Stomach smooth muscle (tissue), 2 donors: ENCODE data around the gene CCNK.

ENCODE experiments used
- H3K27ac ChIP-seq: one replicate; pipeline ENCODE4 v1.7.0; 2013; ENCODE audit warnings: mild to moderate bottlenecking, low read length, inconsistent platforms
- H3K27me3 ChIP-seq, 2 donors: one replicate each; pipeline ENCODE4 v1.7.0; 2013; ENCODE audit warnings: low read length in 2 of 2; ENCODE audit not compliant: insufficient read depth in 2 of 2, control insufficient read depth in 1 of 2
- H3K36me3 ChIP-seq, 2 donors: one replicate each; pipeline ENCODE4 v1.7.0; 2013; ENCODE audit warnings: low read length in 2 of 2; ENCODE audit not compliant: control insufficient read depth in 2 of 2, insufficient read depth in 2 of 2
- H3K4me1 ChIP-seq: one replicate; pipeline ENCODE4 v1.7.0; 2013; ENCODE audit warnings: low read length; ENCODE audit not compliant: control insufficient read depth, insufficient read depth
- H3K4me3 ChIP-seq, 2 donors: one replicate each; pipeline ENCODE4 v1.7.0; 2013; ENCODE audit warnings: low read length in 2 of 2
- H3K9ac ChIP-seq, 2 donors: one replicate each; pipeline ENCODE4 v1.7.0; 2013; ENCODE audit warnings: low read length in 2 of 2, mild to moderate bottlenecking in 1 of 2
- H3K9me3 ChIP-seq, 2 donors: one replicate each; pipeline ENCODE4 v1.7.0; 2013; ENCODE audit warnings: low read length in 2 of 2; ENCODE audit not compliant: control insufficient read depth in 2 of 2
- donor health status: healthy.
- donor health status: Pancreatic carcinoma.

CCNK gene

GRCh38 chr14:99514552-99515300 lies 33.5 kb downstream of the CCNK start:
- Histone ChIP-seq H3K36me3 (peaks cover 16 to 17% of the 10 kb centered on the region in 2 donors), H3K4me3 (no peak overlapping the region)

GRCh38 chr14:99515301-99516155 lies 34.3 kb downstream of the CCNK start:
- Histone ChIP-seq H3K36me3 (peaks cover 16 to 17% of the 10 kb centered on the region in 2 donors), H3K9ac (no peak overlapping the region), H3K27me3 (no peaks in the 10 kb centered on the region), H3K27ac (no peak overlapping the region), H3K4me3 (no peak overlapping the region), H3K4me1 (peaks cover 35% of the 10 kb centered on the region), H3K9me3 (no peaks in the 10 kb centered on the region)

More at GRCh38 chr14:99514552-99515300, 33.5 kb downstream of the CCNK start:
- Histone ChIP-seq H3K27ac (no peak overlapping the region), H3K9me3 (no peaks in the 10 kb centered on the region), H3K9ac (no peak overlapping the region), H3K4me1 (peaks cover 35% of the 10 kb centered on the region), H3K27me3 (no peaks in the 10 kb centered on the region)

GRCh38 chr14:99516156-99516870 lies 35.1 kb downstream of the CCNK start:
- no peak overlapping the region for H3K4me3 ChIP-seq
- H3K27me3 ChIP-seq: no peaks in the 10 kb centered on the region
- no peaks in the 10 kb centered on the region for H3K9me3 ChIP-seq
- no peak overlapping the region for H3K27ac ChIP-seq
- H3K9ac ChIP-seq: no peak overlapping the region
- peaks cover 36% of the 10 kb centered on the region for H3K4me1 ChIP-seq
- peaks cover 16 to 17% of the 10 kb centered on the region in 2 donors for H3K36me3 ChIP-seq

GRCh38 chr14:99516871-99517642 lies 35.8 kb downstream of the CCNK start:
- Histone ChIP-seq H3K27ac (no peak overlapping the region), H3K4me1 (peaks cover 34% of the 10 kb centered on the region), H3K9ac (no peak overlapping the region), H3K9me3 (no peaks in the 10 kb centered on the region), H3K36me3 (peaks cover 16 to 20% of the 10 kb centered on the region in 2 donors), H3K4me3 (no peak overlapping the region), H3K27me3 (no peaks in the 10 kb centered on the region)

- H3K27me3 ChIP-seq: no peaks in the 10 kb centered on the region
- peaks cover 13 to 20% of the 10 kb centered on the region in 2 donors for H3K36me3 ChIP-seq
- peaks cover 34% of the 10 kb centered on the region for H3K4me1 ChIP-seq
- H3K27ac ChIP-seq: no peak overlapping the region
- no peak overlapping the region for H3K4me3 ChIP-seq
- no peak overlapping the region for H3K9ac ChIP-seq
- no peaks in the 10 kb centered on the region for H3K9me3 ChIP-seq
These were observed 36.6 kb downstream of the CCNK start for GRCh38 chr14:99517643-99518381.

GRCh38 chr14:99518441-99519346 lies 37.5 kb downstream of the CCNK start:
- H3K4me3 ChIP-seq: no peak overlapping the region
- no peaks in the 10 kb centered on the region for H3K27me3 ChIP-seq
- peaks cover 6 to 11% of the 10 kb centered on the region in 2 donors for H3K36me3 ChIP-seq
- no peak overlapping the region for H3K9ac ChIP-seq
- peaks cover 38% of the 10 kb centered on the region for H3K4me1 ChIP-seq
- no peak overlapping the region for H3K27ac ChIP-seq
- H3K9me3 ChIP-seq: no peaks in the 10 kb centered on the region

- H3K27ac ChIP-seq: no peak overlapping the region
- H3K9ac ChIP-seq: no peak overlapping the region
- H3K27me3 ChIP-seq: no peaks in the 10 kb centered on the region
- H3K36me3 ChIP-seq: peaks cover 5 to 8% of the 10 kb centered on the region in 2 donors
- H3K4me1 ChIP-seq: peaks cover 45% of the 10 kb centered on the region
- no peak overlapping the region for H3K4me3 ChIP-seq
- no peaks in the 10 kb centered on the region for H3K9me3 ChIP-seq
These were observed 38.2 kb downstream of the CCNK start for GRCh38 chr14:99519347-99519881.

- Histone ChIP-seq H3K4me3 (no peak overlapping the region), H3K27me3 (no peaks in the 10 kb centered on the region), H3K36me3 (peaks cover 5% of the 10 kb centered on the region in 2 donors), H3K9ac (no peak overlapping the region), H3K9me3 (no peaks in the 10 kb centered on the region), H3K4me1 (peaks cover 50% of the 10 kb centered on the region), H3K27ac (no peak overlapping the region)
These were observed 38.8 kb downstream of the CCNK start for GRCh38 chr14:99519931-99520421.
